ENCODE data around the gene WFIKKN2. TPM values are rescaled to one million over a fixed set of nuclear protein-coding genes. Genes with fewer than 3 reads are reported as not detected.

Gene WFIKKN2
- total RNA-seq, 1 experiment from 2014 or later, result not detected

- POLR2A ChIA-PET (ENCODE audit: unreplicated experiment), result no interaction called here
- Histone ChIP-seq H4K20me1 (ENCODE audit: low read length) (no peaks in the 10 kb centered on the region), H3K27me3 (ENCODE audit: low read length) (no peaks in the 10 kb centered on the region), H3K9me3 (ENCODE audit: low read length) (no peaks in the 10 kb centered on the region), H3K27ac (ENCODE audit: low read length) (no peak overlapping the region), H3K4me3 (ENCODE audit: low read length) (no peak overlapping the region), H3K36me3 (ENCODE audit: low read depth, low read length) (no peaks in the 10 kb centered on the region), H3K4me1 (ENCODE audit: insufficient read depth, low read length) (peaks cover 11% of the 10 kb centered on the region), H3F3A (ENCODE audit: low read length, unreplicated experiment) (no peaks in the 10 kb centered on the region), H2AFZ (ENCODE audit: low read length) (no peak overlapping the region), H3K4me2 (ENCODE audit: low read length) (peak overlapping the region; percentile 63), H3K79me2 (ENCODE audit: low read length) (no peaks in the 10 kb centered on the region), H3K9ac (ENCODE audit: low read length) (no peak overlapping the region), H3K9me2 (replicated peaks; ENCODE audit: low read length) (no peaks in the 10 kb centered on the region)
- TF ChIP-seq EZH2phosphoT487 (IDR thresholded peaks at IDR 0.05; ENCODE audit: borderline replicate concordance, low read length) (no peak), EZH2 (IDR thresholded peaks at IDR 0.05; ENCODE audit: low read length, unreplicated experiment) (no peak), CTCF (conservative IDR thresholded peaks at IDR 0.05; ENCODE audit: low read depth, low read length) (peak; percentile 87)
- BruUV-seq (replicated peaks), result no TSS peak
- peak; percentile 12; the same call in 1 of the 2 replicates for ATAC-seq
- intact Hi-C loops (cut with micrococcal nuclease), result no loop called here
- DNase-seq, result peak; percentile 31
- CTCF ChIA-PET, result no interaction called here
These were observed 18.3 kb upstream of the WFIKKN2 start for GRCh38 chr17:50816771-50817751.

DNA sequence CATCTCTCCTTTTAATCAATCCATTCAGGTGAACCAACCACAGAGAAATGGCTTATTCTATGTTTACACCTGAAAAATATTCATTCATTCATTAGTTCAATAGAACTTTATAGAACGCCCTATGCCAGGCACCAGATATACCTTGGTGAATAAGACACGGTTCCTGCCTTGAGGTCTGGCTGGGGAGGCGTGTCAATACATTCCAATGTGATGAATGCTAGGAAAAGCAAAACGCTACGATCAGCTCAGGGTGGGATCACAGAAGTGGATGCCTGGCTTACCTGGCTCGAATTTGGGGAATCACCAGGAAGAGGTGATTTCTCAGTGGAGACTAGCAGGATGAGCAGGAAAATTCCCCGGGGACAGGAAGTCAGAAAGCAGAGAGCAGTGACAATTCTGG, 17.5 kb upstream of the WFIKKN2 start:
- H3F3A ChIP-seq (ENCODE audit: low read length, unreplicated experiment), result no peaks in the 10 kb centered on the region
- TF ChIP-seq CTCF (conservative IDR thresholded peaks at IDR 0.05; ENCODE audit: low read depth, low read length), result no peak
- no peak for TF ChIP-seq EZH2 (IDR thresholded peaks at IDR 0.05; ENCODE audit: low read length, unreplicated experiment)
- no peak for TF ChIP-seq EZH2phosphoT487 (IDR thresholded peaks at IDR 0.05; ENCODE audit: borderline replicate concordance, low read length)
- H3K79me2 ChIP-seq (ENCODE audit: low read length), result no peaks in the 10 kb centered on the region
- no peaks in the 10 kb centered on the region for H3K27me3 ChIP-seq (ENCODE audit: low read length)
- H4K20me1 ChIP-seq (ENCODE audit: low read length), result no peaks in the 10 kb centered on the region
- peak overlapping the region; percentile 27; the same call in 1 of the 2 replicates for H2AFZ ChIP-seq (ENCODE audit: low read length)
- H3K4me2 ChIP-seq (ENCODE audit: low read length), result peak overlapping the region; percentile 63
- ChIA-PET CTCF (interaction anchor here (0.6 kb wide), 1 partner anchor 24 kb away, joined by 3 read pairs; no protein-coding TSS in a partner anchor), POLR2A (ENCODE audit: unreplicated experiment) (interaction anchor here (0.7 kb wide), 1 partner anchor 13 kb away, joined by 3 read pairs; no protein-coding TSS in a partner anchor)
- BruUV-seq (replicated peaks), result no TSS peak
- DNase-seq (peak; percentile 86), ATAC-seq (peak; percentile 96)
- H3K4me3 ChIP-seq (ENCODE audit: low read length), result no peak overlapping the region; the same call in 1 of the 2 replicates
- intact Hi-C loops (cut with micrococcal nuclease), result no loop called here
- no peaks in the 10 kb centered on the region for H3K9me2 ChIP-seq (replicated peaks; ENCODE audit: low read length)
- no peak overlapping the region for H3K9ac ChIP-seq (ENCODE audit: low read length)
- no peaks in the 10 kb centered on the region for H3K36me3 ChIP-seq (ENCODE audit: low read depth, low read length)
- H3K27ac ChIP-seq (ENCODE audit: low read length), result no peak overlapping the region
- peaks cover 11% of the 10 kb centered on the region for H3K4me1 ChIP-seq (ENCODE audit: insufficient read depth, low read length)
- no peaks in the 10 kb centered on the region for H3K9me3 ChIP-seq (ENCODE audit: low read length)

Measured in PC-3 (cell line).